Stimulated activated CD8-positive, alpha-beta memory T cell treated with anti-CD3 and anti-CD28 coated beads, Interleukin-15, amount 100 ng/mL, for 24 hours (primary cell): ENCODE measurements around the gene ITGB3.
A peak's percentile ranks its signal among the peaks of the same experiment; 100 is the strongest.
"Not testable (repeated sequence)": the region's sequence is repeated elsewhere in the genome, so short reads cannot be mapped to it uniquely, and the experiment has no call there.

Source experiments
- DNase-seq: peaks from one replicate; pipeline ENCODE4 v3.0.0-alpha.2; 2020; ENCODE audit warnings: low read depth

The ITGB3 gene

DNA sequence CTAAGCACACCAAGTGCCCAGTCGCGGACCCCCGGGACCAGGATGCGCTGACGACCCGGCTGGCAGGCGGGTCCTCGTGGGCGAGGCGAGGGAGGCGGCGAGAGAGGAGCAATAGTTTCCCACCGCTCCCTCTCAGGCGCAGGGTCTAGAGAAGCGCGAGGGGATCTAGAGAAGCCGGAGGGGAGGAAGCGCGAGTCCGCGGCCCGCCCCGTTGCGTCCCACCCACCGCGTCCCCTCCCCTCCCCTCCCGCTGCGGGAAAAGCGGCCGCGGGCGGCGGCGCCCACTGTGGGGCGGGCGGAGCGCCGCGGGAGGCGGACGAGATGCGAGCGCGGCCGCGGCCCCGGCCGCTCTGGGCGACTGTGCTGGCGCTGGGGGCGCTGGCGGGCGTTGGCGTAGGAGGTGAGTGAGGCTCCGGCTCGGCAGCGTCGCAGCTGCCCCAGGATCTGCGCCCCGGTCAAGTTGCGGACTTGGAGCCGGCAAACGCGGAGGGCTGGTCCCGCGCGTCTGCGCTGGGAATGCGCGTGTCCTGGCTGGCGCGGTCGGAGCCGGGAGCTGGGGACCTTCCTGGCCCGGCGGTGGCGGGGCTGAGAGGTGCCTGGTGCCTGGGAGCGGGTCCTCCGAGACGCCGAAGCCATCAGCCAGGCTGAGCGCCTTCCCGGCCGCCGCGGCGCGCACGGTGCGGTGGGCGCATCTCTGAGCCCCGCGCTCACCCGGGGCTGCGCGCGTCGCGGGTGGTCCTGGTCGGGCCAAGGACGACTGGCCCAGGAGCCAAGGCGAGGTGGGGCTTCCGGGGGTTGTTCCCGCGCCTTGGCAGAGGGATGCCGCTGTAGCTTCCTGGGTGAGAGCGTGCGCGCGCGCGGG lies at the start of gene ITGB3:
Gene ITGB3 (plus strand): TSS at position 287 of the 862 bp plus-strand sequence. CDS start 35 bp downstream, at position 322.
- DNase-seq, result peak; percentile 26

DNA sequence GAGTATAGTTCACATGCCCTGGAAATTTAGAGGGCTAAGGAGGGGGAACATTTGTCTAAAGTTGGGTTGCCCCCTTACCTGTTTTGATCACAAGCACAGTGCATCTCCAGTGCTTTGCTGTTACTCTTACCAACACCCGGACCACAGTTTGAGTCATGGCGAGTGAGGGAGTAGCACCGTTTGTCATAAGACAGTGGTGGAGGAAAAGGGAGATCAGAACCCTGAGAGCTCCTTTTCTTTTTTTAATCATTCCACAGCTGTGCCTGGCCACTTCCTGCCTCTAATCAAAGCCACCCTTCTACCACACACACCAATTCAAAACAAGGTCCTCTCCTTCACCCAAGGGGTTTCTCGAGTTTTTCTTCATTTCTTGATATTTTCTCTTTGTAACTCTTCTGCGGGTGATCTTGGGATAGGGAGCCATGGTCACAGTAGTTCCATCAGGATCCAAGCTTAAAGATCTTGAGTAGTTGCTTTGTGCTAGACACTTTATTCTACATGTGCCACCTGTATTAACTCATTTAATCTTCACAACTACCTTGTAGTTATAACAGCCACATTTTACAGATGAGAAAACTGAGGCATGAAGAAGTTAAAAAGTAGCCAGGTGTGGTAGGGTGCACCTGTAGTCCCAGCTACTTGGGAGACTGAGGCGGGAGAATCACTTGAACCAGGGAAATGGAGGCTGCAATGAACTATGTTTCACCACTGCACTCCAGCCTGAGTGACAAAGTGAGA lies 49.5 kb upstream of the ITGB3 start:
- no peak for DNase-seq

DNA sequence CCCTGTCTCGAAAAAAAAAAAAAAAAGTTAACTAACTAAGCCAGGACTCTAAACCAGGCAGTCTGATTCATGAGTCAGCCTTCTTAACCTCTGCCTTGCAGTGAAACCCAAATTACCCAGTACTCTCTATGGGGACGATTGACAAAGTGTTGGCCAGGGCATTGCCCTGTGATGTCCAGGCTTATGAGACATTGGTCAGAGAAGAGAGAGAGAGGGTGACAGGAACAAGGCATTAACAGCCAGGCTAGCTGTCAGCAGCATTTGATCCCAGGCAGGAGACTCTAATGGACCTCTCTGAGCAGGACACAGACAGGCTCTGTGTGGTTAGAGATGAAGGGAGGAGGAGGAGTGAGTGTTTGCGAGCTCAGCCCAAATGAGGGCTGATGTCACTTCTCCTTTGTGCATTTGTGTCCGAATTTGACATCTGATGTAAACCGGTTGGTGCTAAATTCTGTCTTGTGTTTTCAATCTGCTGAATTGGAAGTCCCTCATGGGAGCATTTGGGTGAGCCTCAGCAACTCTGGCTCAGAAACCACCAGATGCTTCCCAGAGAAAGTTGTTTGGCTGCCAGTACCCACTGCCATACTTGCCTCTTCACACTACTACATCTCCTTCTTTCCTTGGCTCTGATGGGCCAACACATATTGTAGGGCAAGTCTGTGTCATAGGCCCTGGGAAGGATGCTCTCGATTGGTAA lies 48.8 kb upstream of the ITGB3 start:
- DNase-seq, result no peak

GRCh38 chr17:47205419-47205963 lies 48.1 kb upstream of the ITGB3 start:
- DNase-seq, result no peak

DNA sequence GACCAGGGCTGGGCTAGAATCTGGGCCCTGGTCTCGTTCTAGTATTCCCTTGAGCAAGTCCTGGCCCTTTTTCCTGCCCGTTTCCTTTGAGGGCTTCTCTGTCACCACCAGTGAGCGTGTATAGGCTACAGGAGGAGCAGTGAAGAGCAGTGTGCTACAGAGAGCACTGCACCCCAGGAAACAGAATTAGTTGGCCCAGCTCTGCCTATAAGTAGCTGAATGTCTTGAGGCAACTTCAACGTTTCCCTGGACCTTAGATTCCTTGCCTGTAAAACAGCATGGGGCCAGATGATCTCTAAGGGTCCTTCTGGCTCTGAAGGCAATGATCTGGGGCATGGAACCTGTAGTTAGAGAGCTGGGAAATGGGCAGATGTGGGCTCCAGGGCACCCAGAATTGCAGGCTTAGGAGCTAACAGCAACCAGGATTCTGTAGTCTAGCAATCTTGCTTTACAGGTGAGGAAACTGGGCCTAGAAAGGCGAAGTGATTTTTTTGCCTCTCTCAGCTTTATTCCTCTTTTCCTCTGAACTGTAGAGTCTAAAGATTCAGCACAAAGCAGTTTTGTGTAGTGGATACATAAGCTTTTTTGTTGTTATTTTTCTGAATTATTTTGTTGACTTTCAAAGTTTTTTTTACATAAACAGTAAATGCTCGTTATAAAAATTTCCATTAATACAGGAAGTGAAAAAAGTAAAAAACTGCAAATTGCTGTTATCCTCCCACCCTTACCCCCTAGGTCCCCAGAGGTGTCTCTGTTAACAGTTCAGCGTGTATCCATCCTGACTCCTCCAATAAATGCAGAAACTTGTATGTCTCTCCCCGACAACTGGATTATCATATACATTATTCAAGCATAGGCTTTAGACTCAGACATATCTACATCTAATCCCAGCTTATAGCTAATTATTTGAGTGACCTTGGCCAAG lies 46.2 kb upstream of the ITGB3 start:
- no peak for DNase-seq

DNA sequence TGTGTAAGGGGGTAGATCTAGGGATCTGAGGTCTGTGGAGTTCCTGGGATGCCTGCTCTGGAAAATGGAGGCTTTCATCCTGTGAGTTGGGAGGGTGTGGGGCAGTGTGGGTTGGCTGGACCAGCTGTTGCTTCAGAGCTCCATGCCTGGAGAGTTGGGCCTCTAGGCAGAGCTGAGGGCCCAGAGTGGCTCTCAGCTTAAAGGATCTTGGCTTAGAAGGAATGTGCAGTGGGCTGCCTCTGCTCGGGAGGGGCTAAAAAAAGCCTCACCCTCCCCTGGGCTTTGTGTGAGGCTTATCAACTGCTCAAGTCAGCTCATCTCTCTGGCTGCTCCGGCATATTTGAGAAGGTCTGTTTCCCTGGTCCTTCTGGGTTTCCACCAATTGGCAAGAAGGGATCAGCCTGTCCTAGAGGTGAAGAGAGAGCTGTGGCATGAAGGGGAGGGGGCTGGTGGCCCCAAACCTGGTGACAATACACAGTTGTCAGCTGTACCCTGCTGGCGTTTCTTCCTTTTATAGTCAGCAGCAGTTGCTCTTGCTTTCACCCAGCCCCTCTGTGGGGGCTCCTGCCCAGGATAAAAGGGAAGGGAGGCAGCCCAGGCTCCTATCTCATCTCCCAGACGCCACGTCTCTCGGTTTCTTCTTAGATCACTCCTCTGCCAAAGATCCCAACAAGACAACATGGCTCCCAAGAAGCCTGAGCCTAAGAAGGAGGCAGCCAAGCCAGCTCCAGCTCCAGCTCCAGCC lies 44.7 kb upstream of the ITGB3 start, which contains the start of gene MYL4:
Gene MYL4 (plus strand): TSS at position 605 of the 745 bp plus-strand sequence. CDS start 75 bp downstream, at position 680.
- no peak for DNase-seq

DNA sequence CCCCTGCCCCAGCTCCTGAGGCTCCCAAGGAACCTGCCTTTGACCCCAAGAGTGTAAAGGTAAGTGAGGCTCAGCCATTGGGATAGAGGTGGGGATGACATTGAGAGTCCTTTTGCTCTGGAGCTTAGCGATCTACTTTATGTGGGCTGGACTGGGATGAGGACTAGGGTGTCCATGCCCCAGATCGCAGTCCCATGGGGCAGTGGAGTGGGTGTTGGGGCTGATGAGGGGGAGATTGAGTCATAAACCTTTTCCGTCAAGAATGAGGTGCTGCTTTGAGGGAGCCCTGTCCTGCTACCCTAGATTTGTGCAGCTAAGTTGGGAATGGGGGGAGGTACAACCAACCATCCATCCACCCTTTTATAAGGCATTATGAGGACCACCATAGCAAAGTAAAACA lies 44.1 kb upstream of the ITGB3 start:
- no peak for DNase-seq

DNA sequence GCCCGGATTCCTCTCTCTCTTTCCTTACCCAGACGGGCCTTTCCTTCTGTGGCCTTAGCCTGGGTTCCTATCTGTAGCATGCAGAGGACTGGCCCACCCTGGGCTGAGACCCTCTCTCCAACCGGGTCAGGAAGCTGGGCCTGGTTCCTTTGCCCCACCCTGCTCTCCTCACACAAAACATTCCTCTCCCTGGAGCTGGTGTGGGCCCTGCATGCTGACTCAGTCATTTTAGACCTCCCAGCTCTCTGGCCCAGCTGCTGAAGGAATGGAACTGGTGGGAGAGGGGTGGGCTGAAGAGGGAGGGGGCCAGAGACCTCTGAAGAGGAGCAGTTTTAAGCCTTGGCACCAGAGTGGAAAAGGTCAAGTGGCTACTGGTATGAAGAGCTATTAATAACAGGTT lies 43.5 kb upstream of the ITGB3 start:
- DNase-seq, result no peak

DNA sequence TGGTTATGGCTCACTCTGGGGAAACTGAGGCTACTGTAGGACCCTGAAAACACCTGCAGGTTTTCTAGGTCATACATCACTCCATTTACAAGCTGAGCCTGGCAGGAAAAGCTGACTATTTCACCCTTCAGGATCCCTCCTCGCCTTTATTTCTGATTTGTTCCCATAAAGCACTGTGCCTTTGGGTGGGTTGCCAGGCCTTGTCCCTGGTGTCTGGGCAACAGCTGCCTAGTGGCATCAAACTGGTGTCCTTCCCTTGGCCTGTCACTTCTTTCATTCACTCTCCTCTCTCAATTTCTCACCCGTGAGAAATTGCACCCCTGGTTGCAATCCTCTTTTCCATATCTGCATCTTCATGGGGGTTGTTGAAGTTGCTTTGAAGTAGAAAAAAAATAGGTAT lies 42.8 kb upstream of the ITGB3 start:
- no peak for DNase-seq

DNA sequence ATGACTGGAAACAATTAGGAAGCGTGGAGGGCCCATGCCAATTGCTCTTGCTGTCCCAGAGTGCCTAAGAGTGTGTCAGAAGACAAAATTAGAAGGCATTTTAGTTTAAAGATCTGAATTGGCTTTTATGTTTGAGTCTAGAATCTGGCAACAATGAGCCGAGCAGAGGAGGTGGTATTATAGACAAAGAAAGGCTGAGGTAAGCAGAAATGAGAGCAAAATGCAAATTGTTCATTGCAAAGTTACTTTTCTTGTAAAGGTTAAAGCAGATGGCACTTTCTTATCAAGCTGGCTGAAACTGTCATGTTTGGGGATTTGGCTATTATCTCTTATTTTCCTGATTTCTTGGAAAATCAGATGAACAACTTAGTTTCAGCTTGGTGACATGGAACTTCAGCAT lies 41.2 kb upstream of the ITGB3 start:
- DNase-seq, result no peak

DNA sequence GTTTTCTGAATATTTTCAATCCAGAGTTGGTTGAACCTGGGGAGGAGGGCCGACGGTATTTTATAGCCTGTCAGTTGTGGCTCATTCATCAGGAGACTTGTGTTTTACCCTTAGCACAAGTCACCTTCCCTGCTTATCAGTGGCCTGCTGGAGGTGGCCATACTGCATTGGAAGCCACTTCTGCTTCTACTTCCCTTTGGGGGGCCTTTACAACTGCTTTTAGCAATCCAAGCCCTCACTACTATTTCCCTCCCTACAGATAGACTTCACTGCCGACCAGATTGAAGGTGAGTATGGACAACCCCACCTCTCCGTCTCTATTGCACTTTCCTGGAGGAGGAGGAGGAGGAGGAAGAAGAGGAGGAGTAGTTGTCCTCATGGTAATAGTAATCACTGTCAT lies 40.1 kb upstream of the ITGB3 start:
- DNase-seq, result no peak

GRCh38 chr17:47214931-47215330 lies 38.7 kb upstream of the ITGB3 start:
- no peak for DNase-seq

DNA sequence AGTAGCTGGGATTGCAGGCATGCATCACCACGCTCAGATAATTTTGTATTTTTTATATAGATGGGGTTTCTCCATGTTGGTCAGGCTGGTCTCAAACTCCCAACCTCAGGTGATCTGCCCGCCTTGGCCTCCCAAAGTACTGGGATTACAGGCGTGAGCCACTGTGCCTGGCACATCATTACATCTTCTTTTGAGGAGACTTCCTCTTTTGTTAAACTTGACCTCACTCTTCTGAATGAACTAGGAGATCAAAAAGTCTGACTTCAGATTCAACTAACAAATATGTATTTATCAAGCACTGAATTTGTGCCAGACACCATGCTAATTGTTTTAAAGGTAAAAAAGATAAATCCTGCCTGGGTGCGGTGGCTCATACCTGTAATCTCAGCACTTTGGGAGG lies 36.8 kb upstream of the ITGB3 start:
- not testable (repeated sequence) for DNase-seq

DNA sequence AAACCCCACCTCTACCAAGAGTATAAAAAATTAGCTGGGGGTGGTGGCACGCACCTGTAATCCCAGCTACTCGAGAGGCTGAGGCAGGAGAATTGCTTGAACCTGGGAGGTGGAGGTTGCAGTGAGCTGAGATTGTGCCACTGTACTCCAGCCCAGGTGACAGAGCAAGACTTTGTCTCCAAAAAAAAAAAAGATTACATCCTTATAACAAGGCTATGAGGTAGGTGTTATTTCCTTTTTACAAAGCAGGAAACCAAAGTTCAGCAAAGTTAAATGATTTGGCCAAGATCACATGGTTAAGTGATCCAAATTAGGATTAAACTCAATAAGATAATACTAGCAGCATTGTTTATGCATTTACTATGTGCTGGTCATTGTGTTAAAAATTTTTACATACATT lies 36.3 kb upstream of the ITGB3 start:
- DNase-seq, result not testable (repeated sequence)

DNA sequence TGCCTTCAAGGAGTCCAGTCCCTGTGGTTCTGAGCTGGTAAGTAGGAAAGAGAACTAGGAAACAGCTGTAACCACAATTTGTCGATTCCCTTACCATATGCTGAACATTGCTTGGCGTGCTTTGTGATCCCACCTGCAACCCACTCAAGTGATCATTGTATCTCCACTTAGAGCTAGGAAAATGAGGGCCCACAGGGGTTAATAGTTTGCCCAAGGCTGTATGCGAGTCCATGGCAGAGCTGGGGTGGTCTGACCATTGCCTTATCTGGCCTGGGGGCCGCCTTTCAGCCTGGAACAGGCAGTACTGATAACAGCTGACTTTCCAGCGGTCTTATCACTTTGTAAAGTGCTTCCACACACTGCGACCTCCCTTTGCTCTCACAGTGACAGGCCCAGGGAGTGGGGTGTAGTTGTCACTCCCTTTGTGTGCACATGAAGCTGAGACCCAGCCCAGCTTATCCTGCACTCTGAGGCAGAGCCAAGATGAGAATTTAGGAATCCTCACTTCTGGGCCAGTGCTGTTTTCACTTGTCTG lies 34.7 kb upstream of the ITGB3 start:
- no peak for DNase-seq

DNA sequence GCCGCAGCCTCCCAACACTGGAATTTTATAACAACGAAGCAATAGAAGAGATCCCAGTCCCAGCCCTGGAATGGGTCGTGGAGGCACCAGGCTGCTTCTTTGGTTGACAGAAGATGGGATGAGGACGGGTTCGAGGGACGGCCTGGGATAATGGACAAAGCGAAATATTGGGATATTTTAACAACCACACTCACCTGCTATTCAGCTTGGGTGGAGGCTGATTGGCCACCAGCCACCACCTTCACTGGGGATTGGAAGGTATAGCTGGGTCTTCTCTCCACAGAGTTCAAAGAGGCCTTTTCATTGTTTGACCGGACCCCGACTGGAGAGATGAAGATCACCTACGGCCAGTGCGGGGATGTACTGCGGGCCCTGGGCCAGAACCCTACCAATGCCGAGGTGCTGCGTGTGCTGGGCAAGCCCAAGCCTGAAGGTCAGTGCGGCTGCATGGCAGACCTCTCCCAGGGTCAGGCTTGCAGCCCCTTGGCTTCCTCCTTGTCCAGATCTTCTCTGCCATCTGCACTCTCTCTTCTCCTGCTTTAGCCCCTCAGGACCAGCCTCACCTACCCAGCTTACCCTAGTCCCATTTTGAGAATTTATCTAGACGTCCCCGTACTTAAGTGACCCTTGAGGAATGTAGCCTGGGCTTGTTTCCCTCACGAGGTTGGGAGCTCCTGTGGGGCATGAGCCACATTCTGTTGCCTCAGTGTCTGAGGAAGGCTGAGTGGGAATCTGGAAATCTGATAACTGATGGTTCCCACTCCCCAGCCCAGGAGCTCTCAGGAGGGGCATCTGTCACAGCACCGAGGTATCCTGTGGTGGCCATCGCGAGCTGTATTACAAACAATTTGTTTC lies 33.8 kb upstream of the ITGB3 start:
- DNase-seq, result no peak

GRCh38 chr17:47220531-47220999 lies 33.1 kb upstream of the ITGB3 start:
- DNase-seq, result no peak

GRCh38 chr17:47221154-47221553 lies 32.5 kb upstream of the ITGB3 start:
- no peak for DNase-seq

GRCh38 chr17:47222047-47222446 lies 31.6 kb upstream of the ITGB3 start:
- no peak for DNase-seq
